CD4-positive, alpha-beta T cell (primary cell): ENCODE data around the gene TMEM151B. TPM values are rescaled to one million over a fixed set of nuclear protein-coding genes. Genes with fewer than 3 reads are reported as not detected.

ENCODE experiments used
- ATAC-seq: fragments of 200-7000 bp; cut with Tn5 transposase; one replicate; pipeline ENCODE4 v1.10.0; 2022; ENCODE audit warnings: mild to moderate bottlenecking; ENCODE audit not compliant: poor library complexity
- CTCF ChIA-PET: fragments of 350-600 bp; sonication (Branson Sonifier 250); formaldehyde crosslinking; loops from one replicate; lab custom pipeline; 2021; ENCODE audit warnings: antibody characterized with exemption, inconsistent platforms; lab: Charles Lee
- POLR2A ChIA-PET: fragments of 350-600 bp; sonication (Branson Sonifier 250); formaldehyde crosslinking; loops from one replicate; lab custom pipeline; 2021; ENCODE audit warnings: antibody characterized with exemption, inconsistent platforms; lab: Charles Lee
- DNase-seq, 14 experiments: peaks; one replicate each; pipeline ENCODE4 v3.0.0-alpha.2; 2013 to 2020; ENCODE audit warnings: mixed read lengths in 2 of 14
- H3K27ac ChIP-seq, 2 donors: one replicate each; pipeline versions ENCODE4 v1.5.1 to v1.7.0; 2013; ENCODE audit warnings: low read length in 2 of 2, low read depth in 1 of 2, mild to moderate bottlenecking in 1 of 2
- H3K27me3 ChIP-seq, 2 experiments: 1 replicate in 1 of 2; 2 replicates in 1 of 2; pipeline versions ENCODE4 v1.6.1 to v1.7.0; 2013; ENCODE audit warnings: low read length in 2 of 2, control low read depth in 1 of 2, mild to moderate bottlenecking in 1 of 2, moderate library complexity in 1 of 2; ENCODE audit not compliant: insufficient read depth in 2 of 2, control insufficient read depth in 1 of 2
- H3K36me3 ChIP-seq: one replicate; pipeline ENCODE4 v1.6.1; 2013; ENCODE audit warnings: low read length, control low read depth; ENCODE audit not compliant: insufficient read depth
- H3K4me1 ChIP-seq: one replicate; pipeline ENCODE4 v1.6.1; 2013; ENCODE audit warnings: low read length, control low read depth; ENCODE audit not compliant: insufficient read depth
- H3K4me3 ChIP-seq: one replicate; pipeline ENCODE4 v1.5.1; 2013; ENCODE audit warnings: mild to moderate bottlenecking, low read length, moderate library complexity
- H3K9me3 ChIP-seq, 2 experiments: 1 replicate in 1 of 2; 2 replicates in 1 of 2; pipeline versions ENCODE4 v1.6.1 to v1.7.0; 2013; ENCODE audit warnings: low read length in 2 of 2, mild to moderate bottlenecking in 2 of 2, control low read depth in 1 of 2, moderate library complexity in 1 of 2; ENCODE audit not compliant: control insufficient read depth in 1 of 2, insufficient read depth in 1 of 2
- H3K27ac Mint-ChIP-seq: one replicate; pipeline ENCODE4 v1.8.0; 2020; ENCODE audit warnings: mixed read lengths
- H3K27me3 Mint-ChIP-seq: one replicate; pipeline ENCODE4 v1.8.0; 2021; ENCODE audit warnings: mixed read lengths
- H3K36me3 Mint-ChIP-seq: one replicate; pipeline ENCODE4 v1.8.0; 2021; ENCODE audit warnings: low read depth, mixed read lengths
- H3K4me1 Mint-ChIP-seq: one replicate; pipeline ENCODE4 v1.8.0; 2021; ENCODE audit warnings: low read depth, mixed read lengths
- H3K4me3 Mint-ChIP-seq: one replicate; pipeline ENCODE4 v1.8.0; 2020; ENCODE audit warnings: mild to moderate bottlenecking, mixed read lengths
- H3K9me3 Mint-ChIP-seq: one replicate; pipeline ENCODE4 v1.8.0; 2020; ENCODE audit warnings: mixed read lengths
- intact Hi-C, 2 experiments: fragments of 100-400 bp; cut with DNase I in 1 of 2; cut with micrococcal nuclease in 1 of 2; formaldehyde crosslinking; loops; one replicate each; pipeline versions ENCODE4 v1.15.1 to v1.9.0; 2023 to 2025; cut with DNase I, micrococcal nuclease
- total RNA-seq, 174 experiments: library from RNA in 2 of 174; stranded (reverse) in 2 of 174; gene quantifications; one replicate each; pipeline ENCODE4 v1.2.3 and lab custom pipeline; 2021 to 2026
- TF ChIP-seq, protein P1 (sequence below): fragments of 200-600 bp; IDR thresholded peaks from one replicate; pipeline ENCODE4 v1.8.0; 2022; ENCODE audit warnings: antibody characterized with exemption, mild to moderate bottlenecking

Gene TMEM151B
- total RNA-seq, 2 experiments from 2014 or later: not detected

DNA sequence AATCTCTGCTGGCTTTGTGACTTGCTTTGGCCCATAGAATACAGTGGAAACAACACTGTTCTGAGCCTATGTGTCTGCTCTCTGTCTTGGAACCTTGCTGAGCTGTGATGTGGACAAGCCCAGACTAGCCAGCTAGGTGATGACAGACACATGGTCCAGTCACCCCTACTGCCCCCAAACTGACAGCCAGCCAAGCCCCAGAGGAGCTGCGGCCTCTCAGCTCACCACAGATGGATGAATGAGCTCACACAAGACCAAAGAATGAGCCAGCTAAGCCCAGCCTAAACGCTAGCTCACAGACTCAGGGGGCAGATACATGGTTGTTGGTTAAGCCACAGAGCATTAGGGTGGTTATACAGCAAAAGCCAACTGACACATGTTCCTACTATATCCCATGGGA, 38.8 kb downstream of the TMEM151B start:
- Mint-ChIP-seq H3K4me1 (peaks cover 28% of the 10 kb centered on the region), H3K4me3 (no peak overlapping the region), H3K27me3 (no peaks in the 10 kb centered on the region), H3K36me3 (peaks cover 77% of the 10 kb centered on the region), H3K9me3 (no peaks in the 10 kb centered on the region), H3K27ac (no peak overlapping the region)
- CTCF ChIA-PET: no interaction called here
- POLR2A ChIA-PET: interaction anchor here (1.1 to 1.2 kb wide), 2 partner anchors 30 to 53 kb away, joined by 3 read pairs; no protein-coding TSS in a partner anchor
- intact Hi-C loops: no loop called here
- Histone ChIP-seq H3K4me3 (no peak overlapping the region), H3K27ac (no peak overlapping the region), H3K27me3 (no peaks in the 10 kb centered on the region), H3K9me3 (no peaks in the 10 kb centered on the region), H3K36me3 (peaks cover 74% of the 10 kb centered on the region), H3K4me1 (peaks cover 13% of the 10 kb centered on the region)
- TF ChIP-seq, protein P1, sequence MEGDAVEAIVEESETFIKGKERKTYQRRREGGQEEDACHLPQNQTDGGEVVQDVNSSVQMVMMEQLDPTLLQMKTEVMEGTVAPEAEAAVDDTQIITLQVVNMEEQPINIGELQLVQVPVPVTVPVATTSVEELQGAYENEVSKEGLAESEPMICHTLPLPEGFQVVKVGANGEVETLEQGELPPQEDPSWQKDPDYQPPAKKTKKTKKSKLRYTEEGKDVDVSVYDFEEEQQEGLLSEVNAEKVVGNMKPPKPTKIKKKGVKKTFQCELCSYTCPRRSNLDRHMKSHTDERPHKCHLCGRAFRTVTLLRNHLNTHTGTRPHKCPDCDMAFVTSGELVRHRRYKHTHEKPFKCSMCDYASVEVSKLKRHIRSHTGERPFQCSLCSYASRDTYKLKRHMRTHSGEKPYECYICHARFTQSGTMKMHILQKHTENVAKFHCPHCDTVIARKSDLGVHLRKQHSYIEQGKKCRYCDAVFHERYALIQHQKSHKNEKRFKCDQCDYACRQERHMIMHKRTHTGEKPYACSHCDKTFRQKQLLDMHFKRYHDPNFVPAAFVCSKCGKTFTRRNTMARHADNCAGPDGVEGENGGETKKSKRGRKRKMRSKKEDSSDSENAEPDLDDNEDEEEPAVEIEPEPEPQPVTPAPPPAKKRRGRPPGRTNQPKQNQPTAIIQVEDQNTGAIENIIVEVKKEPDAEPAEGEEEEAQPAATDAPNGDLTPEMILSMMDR: no peak
- no peak for DNase-seq
- ATAC-seq: no peak

DNA sequence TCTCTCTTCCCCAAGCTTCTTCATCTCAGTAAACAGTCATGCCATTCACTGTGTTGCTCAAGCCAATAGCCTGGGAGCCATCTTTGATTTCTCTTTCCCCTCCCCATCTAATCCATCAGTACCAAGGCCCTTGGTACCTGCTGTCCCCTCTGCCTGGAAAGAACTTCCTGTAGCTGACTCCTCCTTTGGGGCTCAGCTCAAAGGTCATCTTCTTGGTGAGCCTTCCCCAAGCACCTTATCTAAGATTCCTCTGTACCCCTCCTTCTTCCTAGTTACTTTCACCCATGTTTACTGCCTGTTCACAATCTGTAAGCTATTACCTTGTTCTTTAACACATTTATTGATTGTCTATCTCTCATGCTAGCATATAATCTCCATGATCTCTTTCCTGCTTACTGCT, 39.4 kb downstream of the TMEM151B start:
- CTCF ChIA-PET: no interaction called here
- intact Hi-C loops: no loop called here

DNA sequence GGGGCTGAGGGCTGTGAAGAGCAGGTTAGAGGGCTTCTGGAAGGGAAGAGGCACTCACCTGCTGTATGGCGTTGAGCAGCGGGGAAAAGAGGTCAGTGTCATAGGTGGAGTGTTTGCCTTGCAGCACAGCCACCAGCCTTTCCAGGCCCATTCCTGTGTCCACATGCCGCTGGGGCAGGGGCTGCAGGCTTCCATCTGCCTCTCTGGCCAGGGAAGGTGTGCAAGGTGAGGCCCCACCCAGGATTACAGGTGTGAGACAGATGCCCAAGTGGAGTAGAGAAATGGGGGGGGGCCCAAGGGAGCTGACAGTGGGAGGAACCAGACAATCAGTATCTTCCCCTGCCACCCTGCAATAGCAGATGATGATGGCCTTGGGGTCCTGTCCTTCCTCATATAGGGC, 40.0 kb downstream of the TMEM151B start:
- no peak overlapping the region for H3K27ac ChIP-seq
- no peak for ATAC-seq
- TF ChIP-seq, protein P1: no peak
- H3K27me3 ChIP-seq: no peaks in the 10 kb centered on the region
- H3K9me3 ChIP-seq: no peaks in the 10 kb centered on the region
- H3K36me3 ChIP-seq: peaks cover 62% of the 10 kb centered on the region
- Mint-ChIP-seq H3K27ac (no peak overlapping the region), H3K9me3 (no peaks in the 10 kb centered on the region), H3K36me3 (peaks cover 70% of the 10 kb centered on the region), H3K27me3 (no peaks in the 10 kb centered on the region), H3K4me3 (peak overlapping the region; percentile 97), H3K4me1 (peaks cover 28% of the 10 kb centered on the region)
- no peak for DNase-seq
- no peak overlapping the region for H3K4me3 ChIP-seq
- peaks cover 13% of the 10 kb centered on the region for H3K4me1 ChIP-seq
- POLR2A ChIA-PET: no interaction called here
- intact Hi-C loops: no loop called here
- CTCF ChIA-PET: no interaction called here

More for the DNA sequence above, 39.4 kb downstream of the TMEM151B start:
- no peak overlapping the region for H3K27ac ChIP-seq
- H3K4me1 Mint-ChIP-seq: peaks cover 28% of the 10 kb centered on the region
- H3K4me3 ChIP-seq: no peak overlapping the region
- peaks cover 13% of the 10 kb centered on the region for H3K4me1 ChIP-seq
- H3K4me3 Mint-ChIP-seq: no peak overlapping the region
- peaks cover 75% of the 10 kb centered on the region for H3K36me3 Mint-ChIP-seq
- no peaks in the 10 kb centered on the region for H3K9me3 Mint-ChIP-seq
- TF ChIP-seq, protein P1: no peak
- H3K27me3 ChIP-seq: no peaks in the 10 kb centered on the region
- ATAC-seq: no peak
- no peaks in the 10 kb centered on the region for H3K27me3 Mint-ChIP-seq
- POLR2A ChIA-PET: interaction anchor here (1.2 kb wide), 1 partner anchor 53 kb away, joined by 3 read pairs; no protein-coding TSS in a partner anchor
- peaks cover 68% of the 10 kb centered on the region for H3K36me3 ChIP-seq
- no peak for DNase-seq
- H3K9me3 ChIP-seq: no peaks in the 10 kb centered on the region
- H3K27ac Mint-ChIP-seq: no peak overlapping the region
